ENCODE measurements around the gene TTYH3. TPM values are rescaled to one million over a fixed set of nuclear protein-coding genes. Genes with fewer than 3 reads are reported as not detected.
A peak's percentile ranks its signal among the peaks of the same experiment; 100 is the strongest.

TTYH3 gene
- total RNA-seq, 1 experiment from 2014 or later = 25.0 TPM

- H3K9me2 ChIP-seq (replicated peaks; ENCODE audit: low read length) = no peaks in the 10 kb centered on the region
- POLR2A ChIA-PET (ENCODE audit: unreplicated experiment) = no interaction called here
- H3K9ac ChIP-seq (ENCODE audit: low read length) = no peak overlapping the region
- H3K4me2 ChIP-seq (ENCODE audit: low read length) = peak overlapping the region; percentile 96
- H3K9me3 ChIP-seq (ENCODE audit: low read length) = no peaks in the 10 kb centered on the region
- no peaks in the 10 kb centered on the region for H3F3A ChIP-seq (ENCODE audit: low read length, unreplicated experiment)
- H4K20me1 ChIP-seq (ENCODE audit: low read length) = peaks cover 13% of the 10 kb centered on the region; the same call in 1 of the 2 replicates
- H3K79me2 ChIP-seq (ENCODE audit: low read length) = peaks cover 58% of the 10 kb centered on the region
- intact Hi-C loops (cut with micrococcal nuclease) = loop anchor here (5.0 kb wide), 2 partner anchors 62 to 77 kb away; partner anchors contain the start of genes BRAT1 and IQCE
- H3K27ac ChIP-seq (ENCODE audit: low read length) = peak overlapping the region; percentile 65
- DNase-seq (no peak), ATAC-seq (no peak)
- CTCF ChIA-PET = no interaction called here
- peaks cover 16% of the 10 kb centered on the region for H3K4me1 ChIP-seq (ENCODE audit: insufficient read depth, low read length)
- H2AFZ ChIP-seq (ENCODE audit: low read length) = no peak overlapping the region
- peak overlapping the region; percentile 93; the same call in 1 of the 2 replicates for H3K4me3 ChIP-seq (ENCODE audit: low read length)
- no peak for TF ChIP-seq EZH2 (IDR thresholded peaks at IDR 0.05; ENCODE audit: low read length, unreplicated experiment)
- TF ChIP-seq EZH2phosphoT487 (IDR thresholded peaks at IDR 0.05; ENCODE audit: borderline replicate concordance, low read length) = no peak
- no peak for TF ChIP-seq CTCF (conservative IDR thresholded peaks at IDR 0.05; ENCODE audit: low read depth, low read length)
- BruUV-seq (replicated peaks) = no TSS peak
- H3K27me3 ChIP-seq (ENCODE audit: low read length) = no peaks in the 10 kb centered on the region
- no peaks in the 10 kb centered on the region for H3K36me3 ChIP-seq (ENCODE audit: low read depth, low read length)
These were observed 2.7 kb downstream of the TTYH3 start for GRCh38 chr7:2634267-2635145.

GRCh38 chr7:2635148-2635668 is 3.4 kb downstream of the TTYH3 start:
- no TSS peak for BruUV-seq (replicated peaks)
- no peaks in the 10 kb centered on the region for H3K36me3 ChIP-seq (ENCODE audit: low read depth, low read length)
- peaks cover 13% of the 10 kb centered on the region; the same call in 1 of the 2 replicates for H4K20me1 ChIP-seq (ENCODE audit: low read length)
- no peak for TF ChIP-seq EZH2phosphoT487 (IDR thresholded peaks at IDR 0.05; ENCODE audit: borderline replicate concordance, low read length)
- no peak for TF ChIP-seq EZH2 (IDR thresholded peaks at IDR 0.05; ENCODE audit: low read length, unreplicated experiment)
- H3K79me2 ChIP-seq (ENCODE audit: low read length) = peaks cover 58% of the 10 kb centered on the region
- ATAC-seq = no peak
- H3K9me2 ChIP-seq (replicated peaks; ENCODE audit: low read length) = no peaks in the 10 kb centered on the region
- ChIA-PET POLR2A (ENCODE audit: unreplicated experiment) (no interaction called here), CTCF (no interaction called here)
- intact Hi-C loops (cut with micrococcal nuclease) = no loop called here
- H3F3A ChIP-seq (ENCODE audit: low read length, unreplicated experiment) = no peaks in the 10 kb centered on the region
- no peak overlapping the region for H2AFZ ChIP-seq (ENCODE audit: low read length)
- no peak overlapping the region for H3K9ac ChIP-seq (ENCODE audit: low read length)
- H3K4me2 ChIP-seq (ENCODE audit: low read length) = no peak overlapping the region
- H3K27ac ChIP-seq (ENCODE audit: low read length) = no peak overlapping the region
- no peak for DNase-seq
- H3K27me3 ChIP-seq (ENCODE audit: low read length) = no peaks in the 10 kb centered on the region
- no peaks in the 10 kb centered on the region for H3K9me3 ChIP-seq (ENCODE audit: low read length)
- peaks cover 16% of the 10 kb centered on the region for H3K4me1 ChIP-seq (ENCODE audit: insufficient read depth, low read length)
- no peak overlapping the region for H3K4me3 ChIP-seq (ENCODE audit: low read length)

DNA sequence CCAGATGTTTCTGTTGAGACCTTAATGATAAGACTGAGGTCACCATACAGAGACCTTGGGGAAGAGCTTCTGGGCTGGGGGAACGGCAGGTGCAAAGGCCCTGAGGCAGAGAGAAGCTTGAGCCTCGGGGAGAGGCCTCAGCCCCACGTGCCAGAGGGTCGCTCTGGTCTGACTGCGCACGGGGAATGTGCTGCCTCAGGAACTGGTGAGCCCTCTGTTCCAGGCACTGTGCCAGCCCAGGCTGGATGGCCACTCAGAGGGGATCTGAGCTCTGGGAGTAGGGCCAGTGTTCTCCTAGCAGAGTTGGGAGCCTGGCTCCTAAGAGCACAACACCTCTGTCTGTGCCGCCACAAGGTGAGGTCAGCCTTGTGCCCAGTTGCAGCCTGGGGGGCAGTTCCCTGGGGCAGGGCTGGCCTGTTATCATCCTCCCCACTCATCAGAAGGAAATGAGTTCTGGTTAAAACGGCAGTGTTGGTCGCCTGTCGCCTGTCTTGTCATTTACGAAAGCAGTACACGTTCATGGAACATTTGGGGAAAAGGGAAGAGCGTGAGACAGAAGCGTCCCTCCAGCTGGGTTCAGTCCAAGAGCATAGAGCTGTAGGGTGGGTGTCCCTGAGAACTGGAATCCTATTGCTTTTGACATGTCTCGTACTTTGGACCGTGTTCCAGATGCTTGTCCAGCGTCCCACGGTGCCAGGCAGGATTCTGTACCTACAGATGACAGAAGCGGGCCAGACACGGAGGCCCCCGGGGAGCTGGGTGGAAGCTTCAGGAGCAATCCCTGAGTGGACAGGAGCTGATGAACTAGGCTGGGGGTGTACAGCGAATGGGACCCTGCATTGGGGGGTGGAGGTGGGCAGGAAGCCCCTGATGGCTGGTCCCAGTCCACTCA is 4.3 kb downstream of the TTYH3 start:
- Histone ChIP-seq H3K79me2 (ENCODE audit: low read length) (peaks cover 58% of the 10 kb centered on the region), H3K27me3 (ENCODE audit: low read length) (no peaks in the 10 kb centered on the region), H2AFZ (ENCODE audit: low read length) (no peak overlapping the region), H3K9me2 (replicated peaks; ENCODE audit: low read length) (no peaks in the 10 kb centered on the region), H3K9me3 (ENCODE audit: low read length) (no peaks in the 10 kb centered on the region), H3K4me2 (ENCODE audit: low read length) (no peak overlapping the region), H3K9ac (ENCODE audit: low read length) (no peak overlapping the region), H4K20me1 (ENCODE audit: low read length) (peaks cover 13% of the 10 kb centered on the region; the same call in 1 of the 2 replicates), H3K27ac (ENCODE audit: low read length) (no peak overlapping the region), H3K4me3 (ENCODE audit: low read length) (no peak overlapping the region), H3K4me1 (ENCODE audit: insufficient read depth, low read length) (peaks cover 15% of the 10 kb centered on the region), H3F3A (ENCODE audit: low read length, unreplicated experiment) (no peaks in the 10 kb centered on the region), H3K36me3 (ENCODE audit: low read depth, low read length) (no peaks in the 10 kb centered on the region)
- intact Hi-C loops (cut with micrococcal nuclease) = no loop called here
- TF ChIP-seq CTCF (conservative IDR thresholded peaks at IDR 0.05; ENCODE audit: low read depth, low read length) (no peak), EZH2phosphoT487 (IDR thresholded peaks at IDR 0.05; ENCODE audit: borderline replicate concordance, low read length) (no peak), EZH2 (IDR thresholded peaks at IDR 0.05; ENCODE audit: low read length, unreplicated experiment) (no peak)
- no peak for ATAC-seq
- no TSS peak for BruUV-seq (replicated peaks)
- CTCF ChIA-PET = no interaction called here
- POLR2A ChIA-PET (ENCODE audit: unreplicated experiment) = no interaction called here
- DNase-seq = no peak
